Ishikawa (cell line): ENCODE measurements around the gene JUNB.

ENCODE experiments used
- CEBPB ChIP-seq: IDR thresholded peaks from 2 replicates; pipeline ENCODE4 v1.6.1; 2012
- CREB1 ChIP-seq: IDR thresholded peaks from 2 replicates; pipeline ENCODE4 v1.6.1; 2012; ENCODE audit warnings: low read depth
- EGR1 ChIP-seq: IDR thresholded peaks from 2 replicates; pipeline ENCODE4 v1.6.1; 2012
- EP300 ChIP-seq: IDR thresholded peaks from 2 replicates; pipeline ENCODE4 v1.6.1; 2012; ENCODE audit warnings: borderline replicate concordance
- FOXM1 ChIP-seq: IDR thresholded peaks from 2 replicates; pipeline ENCODE4 v1.6.1; 2012; ENCODE audit warnings: low read depth, borderline replicate concordance
- MAX ChIP-seq: IDR thresholded peaks from 2 replicates; pipeline ENCODE4 v1.6.1; 2012
- NFIC ChIP-seq: IDR thresholded peaks from 2 replicates; pipeline ENCODE4 v1.6.1; 2012
- RAD21 ChIP-seq: IDR thresholded peaks from 2 replicates; pipeline ENCODE4 v1.6.1; 2012; ENCODE audit warnings: low read depth
- REST ChIP-seq: IDR thresholded peaks from 2 replicates; pipeline ENCODE4 v1.6.1; 2012; ENCODE audit warnings: low read depth, mild to moderate bottlenecking
- TAF1 ChIP-seq: IDR thresholded peaks from 2 replicates; pipeline ENCODE4 v1.6.1; 2012; ENCODE audit warnings: low read depth, mild to moderate bottlenecking
- TCF12 ChIP-seq: IDR thresholded peaks from 2 replicates; pipeline ENCODE4 v1.6.1; 2012; ENCODE audit warnings: low read depth
- TEAD4 ChIP-seq: IDR thresholded peaks from 2 replicates; pipeline ENCODE4 v1.6.1; 2012
- USF1 ChIP-seq: IDR thresholded peaks from 2 replicates; pipeline ENCODE4 v1.6.1; 2012
- YY1 ChIP-seq: IDR thresholded peaks from 2 replicates; pipeline ENCODE4 v1.6.1; 2012; ENCODE audit warnings: low read depth
- ZBTB7A ChIP-seq: IDR thresholded peaks from 2 replicates; pipeline ENCODE4 v1.6.1; 2012; ENCODE audit warnings: low read depth

The JUNB gene

GRCh38 chr19:12751635-12752034, 39.7 kb upstream of the JUNB start, which contains the start of gene BEST2:
BEST2 (plus strand) TSS chr19:12751791; CDS start chr19:12752593, 802 bp downstream.
- TF ChIP-seq FOXM1 (no peak), EP300 (no peak), REST (no peak), TCF12 (no peak), RAD21 (no peak), ZBTB7A (no peak), TAF1 (no peak), EGR1 (no peak), TEAD4 (no peak), NFIC (no peak), YY1 (no peak)

- no peak for TF ChIP-seq TEAD4
- no peak for TF ChIP-seq NFIC
- TF ChIP-seq TCF12: no peak
- TF ChIP-seq EP300: no peak
- TF ChIP-seq MAX: no peak
- TF ChIP-seq RAD21: no peak
- no peak for TF ChIP-seq FOXM1
- TF ChIP-seq ZBTB7A: no peak
- TF ChIP-seq CEBPB: no peak
- TF ChIP-seq USF1: no peak
- TF ChIP-seq CREB1: no peak
- no peak for TF ChIP-seq EGR1
- no peak for TF ChIP-seq TAF1
- TF ChIP-seq REST: no peak
- TF ChIP-seq YY1: no peak
Observed at GRCh38 chr19:12752056-12752781, 39.1 kb upstream of the JUNB start.

GRCh38 chr19:12754465-12755196, 36.7 kb upstream of the JUNB start:
- TF ChIP-seq YY1 (no peak), NFIC (no peak), EGR1 (no peak), FOXM1 (no peak), EP300 (no peak), CREB1 (no peak), RAD21 (no peak), CEBPB (no peak), USF1 (no peak), ZBTB7A (no peak), TAF1 (no peak), TEAD4 (no peak), REST (no peak), TCF12 (no peak), MAX (no peak)
